Stimulated activated CD8-positive, alpha-beta memory T cell treated with anti-CD3 and anti-CD28 coated beads, Interleukin-2, amount 100 ng/mL, for 1 hour (primary cell): ENCODE results near the gene DHRS7B.

Source experiments
- DNase-seq, 2 donors: peaks; one replicate each; pipeline ENCODE4 v3.0.0-alpha.2; 2020; ENCODE audit warnings: low read depth in 2 of 2

Gene DHRS7B

DNA sequence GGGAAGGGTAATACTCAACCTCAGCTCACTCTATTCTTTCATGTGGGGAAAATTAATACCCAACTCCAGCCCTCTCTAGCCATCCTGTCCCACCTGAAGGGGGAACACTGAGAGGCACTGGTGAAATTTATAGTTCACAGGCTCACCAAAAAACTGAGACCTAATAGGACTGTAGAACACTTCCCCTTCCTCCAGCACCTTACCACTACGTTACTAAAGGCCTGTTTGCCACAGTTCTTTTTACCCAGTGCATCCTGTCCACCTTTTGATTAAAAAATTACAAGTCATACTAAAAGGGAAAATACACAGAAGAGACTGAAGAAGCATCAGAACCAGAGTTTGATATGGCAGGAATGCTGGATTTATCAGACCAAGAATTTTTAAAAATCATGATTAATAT is 26.0 kb downstream of the DHRS7B start:
- no peak for DNase-seq

DNA sequence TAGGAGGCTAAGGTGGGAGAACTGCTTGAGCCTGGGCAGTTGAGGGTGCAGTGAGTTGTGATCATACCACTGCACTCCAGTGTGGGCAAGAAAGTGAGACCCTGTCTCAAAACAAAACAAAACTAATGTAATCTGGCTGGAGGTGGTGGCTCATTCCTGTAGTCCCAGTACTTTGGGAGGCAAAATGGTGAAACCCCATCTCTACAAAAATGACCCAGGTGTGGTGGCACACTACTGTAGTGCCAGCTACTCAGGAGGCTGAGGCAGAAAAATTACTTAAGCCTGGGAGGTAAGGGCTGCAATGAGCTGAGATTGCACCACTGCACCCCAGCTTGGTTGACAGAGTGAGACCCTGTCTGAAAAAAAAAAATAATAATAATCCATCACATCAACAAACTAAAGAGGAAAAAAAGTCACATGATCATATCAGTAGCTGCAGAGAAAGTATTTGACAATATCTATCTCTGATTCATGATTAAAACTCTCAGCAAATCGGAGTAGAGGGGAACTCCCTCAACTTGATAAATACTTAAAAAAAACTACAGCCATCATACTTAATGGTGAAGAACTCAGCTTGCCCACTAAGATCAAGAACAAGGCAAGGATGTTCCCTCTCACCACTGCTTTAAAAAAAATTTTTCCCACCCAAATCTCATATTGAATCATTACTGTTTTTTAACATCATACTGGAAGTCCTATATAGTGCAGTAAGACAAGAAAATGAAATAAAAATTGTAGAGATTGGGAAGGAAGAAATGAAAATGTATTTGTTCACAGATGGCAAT is 31.0 kb downstream of the DHRS7B start:
- no peak for DNase-seq

DNA sequence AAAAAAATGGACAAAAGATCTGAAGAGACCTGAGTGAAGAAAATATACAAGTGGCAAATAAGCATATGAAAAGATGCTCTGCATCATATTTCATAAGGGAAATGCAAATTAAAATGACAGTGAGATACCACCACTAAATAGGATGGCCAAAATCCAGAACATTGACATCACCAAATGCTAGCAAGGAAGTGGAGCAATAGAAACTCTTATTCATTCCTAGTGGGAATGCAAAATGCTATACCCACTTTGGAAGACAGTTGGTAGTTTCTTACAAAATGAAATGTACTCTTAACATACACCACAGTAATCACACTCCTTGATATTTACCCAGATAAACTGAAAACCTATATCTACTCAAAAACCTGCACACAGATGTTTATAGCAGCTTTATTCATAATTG is 33.6 kb downstream of the DHRS7B start:
- DNase-seq = no peak

DNA sequence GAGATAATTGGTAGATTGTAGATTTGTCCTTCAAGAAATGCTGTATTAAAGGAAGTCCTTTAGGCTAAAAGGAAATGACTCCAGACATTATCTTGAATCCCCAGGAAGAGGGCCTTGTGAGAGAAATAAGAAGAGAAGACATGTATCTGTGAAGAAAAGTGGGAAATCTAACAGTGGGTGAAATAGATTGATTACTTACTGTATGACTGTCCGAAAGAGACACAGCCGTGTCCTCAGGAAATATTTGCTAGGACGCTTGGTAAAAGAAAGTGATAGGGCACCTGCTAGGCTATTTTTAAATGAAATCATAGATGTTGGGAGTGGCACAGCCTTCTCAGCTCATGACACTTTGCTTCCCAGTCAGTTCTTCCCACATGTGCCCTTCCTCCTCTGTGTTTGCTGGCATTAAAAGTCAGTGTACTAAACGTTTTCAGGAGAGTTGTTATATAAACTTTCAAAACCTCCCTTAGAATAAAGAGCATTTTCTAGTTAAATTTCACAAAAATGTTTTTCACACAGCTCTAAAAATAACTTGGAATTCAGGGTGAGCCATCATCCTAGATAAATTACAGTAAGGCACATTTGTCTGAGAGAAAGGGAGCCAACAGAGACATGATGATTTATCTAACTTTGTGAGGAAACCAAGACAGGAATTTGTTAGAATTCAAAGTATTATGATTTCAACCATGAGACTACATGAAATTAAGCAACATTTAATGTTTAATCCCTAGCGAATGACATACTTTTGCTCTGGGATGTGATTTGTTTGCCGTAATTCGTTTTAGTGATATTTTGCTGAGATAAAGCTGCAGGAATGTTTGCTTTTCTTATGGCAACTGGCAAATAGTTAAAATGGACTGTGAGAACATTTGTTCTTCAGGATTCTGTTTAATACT is 35.0 kb downstream of the DHRS7B start:
- no peak for DNase-seq

DNA sequence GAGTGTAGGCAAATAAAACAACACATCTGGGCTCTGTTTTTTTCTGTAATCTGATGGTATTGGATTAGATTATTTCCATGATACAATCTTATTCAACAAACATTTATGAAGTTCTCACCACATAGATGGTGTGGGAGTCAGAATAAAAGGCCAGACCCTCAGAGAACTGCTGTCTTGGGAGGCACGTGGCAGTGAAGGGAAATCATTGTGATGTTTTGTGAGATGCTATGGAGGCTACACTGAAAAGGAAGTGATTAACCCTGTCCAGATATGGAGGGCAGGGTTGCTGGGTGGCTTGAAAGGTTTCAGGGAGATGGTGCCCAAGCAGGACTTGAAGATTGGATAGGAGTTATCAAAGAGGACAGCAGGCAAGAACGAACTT is 35.6 kb downstream of the DHRS7B start:
- DNase-seq = no peak

DNA sequence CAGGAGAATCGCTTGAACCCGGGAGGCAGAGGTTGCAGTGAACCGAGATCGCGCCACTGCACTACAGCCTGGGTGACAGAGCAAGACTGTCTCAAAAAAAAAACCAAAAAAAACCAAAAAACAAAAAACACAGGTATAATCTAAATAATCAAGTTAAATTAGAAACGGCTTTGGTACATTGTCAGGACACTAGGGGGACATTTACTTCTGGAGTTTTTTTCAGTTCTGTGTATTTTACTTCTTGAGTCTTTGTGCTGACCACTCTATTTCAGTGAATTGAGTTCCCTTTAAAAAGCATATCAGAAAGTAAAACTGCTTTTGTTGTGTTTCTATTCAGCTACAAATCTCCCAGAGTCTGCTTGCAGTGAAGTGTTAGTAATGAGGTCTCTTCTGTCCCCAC is 36.3 kb downstream of the DHRS7B start:
- no peak for DNase-seq

DNA sequence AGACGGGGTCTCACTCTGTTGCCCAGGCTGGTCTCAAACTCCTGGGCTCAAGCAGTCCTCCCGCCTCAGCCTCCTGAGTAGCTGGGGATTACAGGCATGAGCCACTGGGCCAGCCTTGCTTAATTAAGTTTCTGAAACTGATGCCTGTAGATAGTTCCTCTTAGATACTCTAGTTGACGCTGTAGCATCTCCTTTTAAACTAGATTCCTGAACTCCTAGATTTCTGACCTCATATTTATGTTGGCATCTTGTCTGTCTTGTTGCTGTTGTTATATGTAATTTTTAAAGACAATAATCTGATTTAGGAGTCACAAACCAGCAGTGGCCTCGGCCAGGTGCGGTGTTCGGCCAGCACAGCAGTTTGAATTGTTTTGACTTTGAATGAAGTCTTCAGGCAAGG is 37.5 kb downstream of the DHRS7B start:
- no peak for DNase-seq

DNA sequence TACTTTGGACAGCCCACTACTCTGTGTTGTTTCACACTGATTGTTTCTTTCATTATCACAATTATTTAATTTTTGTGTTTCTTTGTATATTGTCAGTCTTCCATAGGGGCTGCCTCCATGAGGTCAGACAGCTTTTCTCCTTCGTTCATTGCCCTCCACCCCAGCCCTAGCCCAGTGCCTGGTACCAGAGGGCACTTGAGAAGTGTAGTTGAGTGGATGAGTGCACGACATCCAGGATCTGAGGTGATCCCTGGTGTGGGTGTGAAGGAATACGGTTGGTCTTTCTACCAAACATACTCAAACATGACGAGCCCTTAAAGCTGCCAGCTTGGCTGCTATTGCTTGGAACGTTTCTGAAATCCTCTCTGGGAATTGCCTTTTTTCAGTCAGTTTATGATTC is 37.9 kb downstream of the DHRS7B start:
- DNase-seq = no peak

DNA sequence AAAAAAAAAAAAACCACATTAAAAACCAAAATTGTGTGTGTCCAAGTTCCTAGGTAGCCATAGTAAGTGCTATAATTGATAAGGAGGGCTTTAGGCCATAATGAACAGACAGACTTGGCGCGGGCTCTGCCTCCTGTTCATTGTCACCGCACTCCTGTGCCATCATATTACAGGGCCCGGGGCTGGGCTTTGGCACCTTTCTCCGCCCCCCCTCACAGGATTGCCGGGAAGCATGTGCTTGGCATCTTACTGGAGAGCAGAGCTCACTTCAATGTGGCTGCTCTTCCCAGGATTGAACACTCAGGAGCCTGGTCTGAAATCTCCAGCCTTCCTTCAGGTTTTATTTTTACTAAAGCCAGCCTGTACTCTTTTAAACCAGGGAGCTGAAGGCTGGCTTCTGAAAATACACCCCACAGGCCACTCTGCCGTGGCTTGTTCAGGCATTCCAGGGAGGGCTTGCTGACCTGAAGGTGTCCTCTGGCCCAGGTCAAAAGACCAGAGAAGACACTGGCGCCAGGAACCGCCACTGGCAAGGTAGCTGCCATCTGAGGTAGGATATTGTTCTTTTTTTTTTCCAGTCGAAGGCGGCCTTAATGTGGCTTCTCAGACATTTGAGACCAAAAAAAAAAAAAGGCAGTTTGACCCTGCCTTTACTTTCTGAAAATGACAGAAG is 39.3 kb downstream of the DHRS7B start:
- no peak for DNase-seq

DNA sequence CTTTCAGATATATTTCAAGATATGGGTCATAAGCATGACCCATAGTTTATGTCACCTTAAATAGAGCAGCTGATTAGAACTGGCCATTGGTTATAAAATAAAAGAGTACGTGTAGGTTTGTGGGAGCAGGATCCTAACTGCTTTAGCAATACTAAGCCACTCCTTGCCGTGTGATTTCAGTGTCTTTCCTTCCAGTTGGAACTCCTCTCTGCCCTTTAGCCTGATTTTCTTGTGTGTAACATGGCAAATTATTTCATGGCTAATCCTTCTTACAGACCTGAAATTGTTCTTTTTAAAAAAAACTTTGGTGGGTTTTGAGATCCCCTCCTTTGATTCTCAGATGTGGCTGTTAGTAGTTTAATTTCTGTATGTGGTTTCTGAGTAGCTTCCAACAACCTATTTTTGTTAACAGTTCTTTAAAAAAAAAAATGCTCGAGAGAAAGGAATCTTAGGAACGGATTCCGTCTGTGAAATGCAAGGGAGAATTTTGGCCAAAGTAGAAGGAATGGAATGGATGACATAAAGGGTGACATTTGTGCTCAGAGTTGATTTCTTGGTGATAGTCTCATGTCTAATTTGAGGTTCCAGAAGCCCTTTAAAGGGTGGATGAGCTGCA is 39.9 kb downstream of the DHRS7B start:
- DNase-seq = no peak

DNA sequence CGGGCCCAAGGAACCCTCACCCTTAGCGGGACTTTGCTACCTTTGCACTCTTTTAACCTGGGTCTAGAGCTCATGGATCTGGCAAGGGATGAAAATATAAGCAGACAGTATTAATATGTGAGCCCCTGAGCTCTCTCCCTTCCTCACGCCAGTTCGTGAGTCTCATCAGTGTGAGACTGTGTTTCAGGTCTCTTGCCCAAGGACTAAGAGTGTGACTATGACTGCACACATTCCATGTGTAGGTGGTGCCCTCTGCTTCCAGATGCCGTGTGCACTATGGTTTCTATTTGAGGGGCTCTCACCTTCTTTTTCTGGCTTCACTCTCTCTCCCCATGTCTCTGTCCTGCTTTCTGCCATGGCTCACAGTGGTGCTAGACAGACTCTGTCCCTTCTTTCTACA is 40.5 kb downstream of the DHRS7B start:
- DNase-seq = no peak

DNA sequence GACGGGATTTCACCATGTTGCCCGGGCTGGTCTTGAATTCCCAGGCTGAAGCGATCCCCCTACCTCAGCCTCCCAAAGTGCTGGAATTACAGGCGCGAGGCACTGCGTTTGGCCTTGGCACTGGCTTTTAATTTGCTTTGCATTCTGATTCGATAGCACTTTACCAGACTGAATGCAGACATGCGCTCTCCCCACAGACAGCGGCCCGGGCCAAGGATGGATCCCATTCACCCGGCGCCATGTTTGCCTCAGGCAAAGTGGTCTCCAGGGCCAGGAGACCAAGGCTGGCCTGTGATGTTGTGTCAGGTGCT is 41.7 kb downstream of the DHRS7B start:
- no peak for DNase-seq

DNA sequence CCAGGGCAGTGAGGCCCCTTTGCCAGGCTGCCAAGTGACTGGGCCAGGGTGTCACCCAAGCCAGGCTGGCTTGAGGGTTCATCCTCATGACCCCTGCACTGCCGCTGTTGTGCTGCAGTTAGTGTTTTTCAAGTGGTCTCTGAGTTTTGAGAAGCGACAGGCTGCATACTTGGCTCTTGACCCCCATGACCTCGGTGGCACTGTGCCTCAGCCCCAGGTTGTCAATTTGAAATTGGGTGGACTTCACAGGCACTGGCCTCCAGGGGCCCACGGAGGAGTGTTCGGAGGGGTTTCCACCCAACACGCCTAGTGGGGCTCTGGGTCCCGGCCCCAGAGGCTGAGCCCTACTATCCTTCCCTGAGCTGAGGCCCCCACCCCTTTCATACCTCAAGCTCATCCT is 42.7 kb downstream of the DHRS7B start:
- no peak for DNase-seq

DNA sequence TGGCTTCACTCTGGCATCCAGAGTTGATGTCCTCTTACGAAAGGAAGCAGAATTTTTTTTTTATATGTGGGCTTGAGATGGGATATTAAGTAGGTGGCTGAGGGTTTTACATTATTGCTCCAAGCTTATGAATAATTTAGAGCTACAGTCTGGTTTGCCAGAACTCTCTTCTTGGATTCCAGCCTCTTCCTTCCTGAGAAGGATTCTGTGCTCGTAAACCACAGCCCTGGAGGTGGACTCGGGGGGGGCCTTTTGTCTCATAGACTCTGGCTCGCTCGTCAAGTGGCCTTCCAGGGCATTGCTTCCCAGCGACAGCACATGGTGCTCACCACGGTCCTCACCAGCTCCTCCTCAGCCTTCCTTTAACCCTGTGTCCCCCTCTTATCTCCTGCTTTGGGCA is 44.0 kb downstream of the DHRS7B start:
- DNase-seq = no peak

DNA sequence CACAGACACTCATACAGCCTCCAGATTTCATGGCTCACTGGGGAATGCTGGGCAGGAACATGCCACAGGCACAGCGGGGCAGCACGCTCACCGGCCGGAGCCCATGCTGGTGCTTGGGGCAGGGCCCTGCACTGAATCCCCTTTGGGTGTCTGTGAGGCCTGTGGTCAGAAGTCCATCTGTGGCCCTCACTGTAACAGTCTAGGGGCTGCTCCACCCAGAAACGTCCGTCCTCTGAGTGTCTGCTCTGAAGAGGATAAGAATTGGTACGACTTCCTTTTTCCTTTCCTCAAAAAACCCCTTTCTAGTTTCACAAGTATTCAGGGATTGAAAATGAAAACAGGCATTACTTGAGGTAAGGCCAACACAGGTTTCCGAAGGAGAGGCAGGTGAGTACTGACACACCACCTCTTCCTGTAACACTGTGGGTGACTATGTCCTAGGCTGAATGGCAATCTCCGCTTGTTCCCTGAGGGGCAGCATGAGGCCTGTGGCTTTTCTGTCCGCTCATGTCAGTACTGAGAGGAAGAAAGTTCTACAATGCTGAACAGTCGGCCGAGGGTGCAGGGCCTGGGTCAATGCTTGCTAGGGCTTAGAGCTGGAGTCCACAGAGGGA is 44.7 kb downstream of the DHRS7B start:
- no peak for DNase-seq

DNA sequence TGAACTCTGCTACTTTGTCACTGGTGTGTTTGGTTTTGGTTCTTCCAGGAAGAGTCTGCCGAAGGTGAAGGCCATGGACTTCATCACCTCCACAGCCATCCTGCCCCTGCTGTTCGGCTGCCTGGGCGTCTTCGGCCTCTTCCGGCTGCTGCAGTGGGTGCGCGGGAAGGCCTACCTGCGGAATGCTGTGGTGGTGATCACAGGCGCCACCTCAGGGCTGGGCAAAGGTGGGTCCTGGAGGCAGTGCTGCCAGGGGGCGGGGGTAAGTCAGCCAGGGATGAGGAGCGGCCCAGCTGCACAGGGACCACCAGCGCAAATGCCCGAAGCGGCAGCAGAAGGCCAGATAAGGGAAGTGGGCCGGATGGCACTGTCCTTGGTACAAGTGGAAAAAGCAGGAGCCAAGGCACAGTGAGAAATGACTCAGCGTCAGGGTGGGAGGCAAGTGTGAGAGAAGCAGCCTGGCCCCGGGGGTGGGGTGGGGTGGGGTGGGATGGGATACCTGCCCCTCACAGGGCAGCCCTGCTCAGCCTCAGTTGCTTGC is 45.3 kb downstream of the DHRS7B start:
- no peak for DNase-seq

DNA sequence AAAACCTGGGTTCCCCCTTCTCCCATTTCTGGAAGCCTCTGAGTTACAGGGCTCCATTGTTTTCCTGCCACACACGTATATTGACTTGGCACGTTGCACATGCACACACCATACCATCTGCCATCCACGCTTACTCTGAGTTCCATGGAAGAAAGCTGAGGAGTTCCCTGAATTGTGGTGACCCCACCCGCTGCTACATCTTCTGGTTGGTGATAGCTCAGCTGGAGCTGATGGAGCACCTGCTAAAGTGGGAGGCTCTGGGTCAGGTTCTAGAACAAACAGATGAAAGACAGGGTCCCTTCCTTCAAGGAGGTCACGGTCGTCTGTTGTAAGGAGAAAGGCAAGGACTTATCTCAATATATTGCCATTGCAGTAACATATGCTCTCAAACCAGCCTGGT is 46.1 kb downstream of the DHRS7B start:
- DNase-seq = no peak

DNA sequence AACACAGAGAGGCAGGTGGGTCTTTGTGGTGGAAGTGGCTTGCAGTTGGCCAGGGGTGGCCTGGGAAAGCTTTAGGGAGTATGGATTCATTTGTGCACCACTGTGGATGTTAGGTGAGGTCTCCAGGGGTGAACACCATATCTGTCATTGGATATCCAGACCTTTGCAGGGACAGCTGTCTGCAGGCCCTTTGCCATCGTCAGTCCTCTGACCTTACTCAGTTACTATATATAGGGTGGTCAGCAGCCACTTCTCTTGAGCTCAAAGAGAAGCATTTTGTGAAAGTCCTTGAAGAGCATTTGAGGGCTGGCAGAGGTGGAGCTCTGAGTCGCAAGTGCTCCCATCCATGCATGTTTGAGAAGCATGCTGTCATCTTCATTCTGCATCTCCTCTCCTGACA is 46.8 kb downstream of the DHRS7B start:
- no peak for DNase-seq

DNA sequence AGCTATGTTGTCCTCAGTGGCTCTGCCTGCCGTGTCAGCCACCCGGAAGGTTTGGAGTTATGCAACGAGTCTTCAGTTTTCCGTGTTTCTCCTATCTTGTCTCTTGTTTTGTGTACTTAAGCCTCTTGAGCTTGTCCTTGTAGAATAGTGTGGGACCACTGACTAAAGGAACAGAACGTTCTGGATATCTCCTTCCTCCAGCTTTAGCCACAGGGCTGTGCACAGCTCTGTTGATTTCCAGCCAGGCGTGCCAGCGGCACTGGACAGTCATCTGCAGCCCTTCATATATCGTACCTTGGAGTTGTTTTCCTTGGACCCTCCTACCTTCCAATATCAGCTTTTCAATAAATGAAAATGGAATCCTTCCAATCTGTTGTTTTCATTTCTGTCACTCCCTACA is 47.4 kb downstream of the DHRS7B start:
- no peak for DNase-seq

DNA sequence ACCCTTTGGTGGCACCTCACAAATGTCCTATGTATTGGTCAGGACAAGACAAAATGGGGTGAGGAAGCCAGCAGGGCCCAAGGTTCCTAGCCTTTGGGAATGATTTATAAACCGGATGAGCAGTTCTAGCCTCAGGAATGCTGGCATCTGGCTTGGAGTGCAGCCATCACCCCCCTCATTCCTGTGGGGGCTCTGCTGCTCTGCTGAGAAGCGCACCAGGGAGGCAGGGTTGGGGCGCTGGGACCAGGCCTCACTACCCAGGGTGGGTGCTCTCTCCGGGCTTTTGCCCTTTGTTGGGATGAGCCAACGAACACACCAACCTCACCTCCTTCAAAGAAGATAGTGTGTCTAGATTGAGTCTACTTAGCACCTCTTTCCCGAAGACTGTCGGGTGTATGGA is 47.9 kb downstream of the DHRS7B start:
- DNase-seq = no peak

DNA sequence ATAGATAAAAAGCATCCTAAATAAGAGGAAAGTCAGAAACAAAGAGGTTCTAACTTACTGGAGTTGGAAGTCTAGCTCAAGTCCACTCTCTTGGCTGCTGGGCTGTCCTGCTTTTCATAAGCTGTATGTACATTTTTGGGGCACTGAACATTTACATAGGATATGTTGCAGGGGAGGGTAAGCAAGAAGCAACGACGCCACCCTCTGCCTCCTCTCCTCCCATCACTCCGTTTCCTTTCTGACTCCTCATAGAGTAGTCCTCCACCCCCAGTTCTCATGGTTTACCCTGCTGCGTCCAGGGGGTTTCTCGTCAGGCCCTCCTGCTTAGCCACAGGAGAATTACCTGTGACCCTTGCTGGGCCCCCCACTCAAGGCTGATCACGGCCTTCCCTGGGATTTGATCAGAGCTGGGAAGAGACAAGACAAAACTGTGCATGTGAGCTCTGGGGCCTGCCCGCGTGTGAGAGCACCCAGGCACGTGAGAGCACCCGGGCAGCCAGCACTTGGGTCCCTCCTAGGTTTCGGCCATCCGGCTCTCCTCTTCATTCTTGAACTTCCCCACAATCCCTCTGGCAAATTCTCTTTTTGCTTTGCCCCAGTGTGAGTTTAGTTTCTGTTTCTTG is 50.1 kb downstream of the DHRS7B start:
- no peak for DNase-seq
